GM19238 (cell line): ENCODE measurements around the gene TH.

ENCODE experiments used
- DNase-seq: peaks from one replicate; pipeline ENCODE4 v3.0.0; 2011; ENCODE audit warnings: low spot score; ENCODE audit not compliant: insufficient read length

TH gene

DNA sequence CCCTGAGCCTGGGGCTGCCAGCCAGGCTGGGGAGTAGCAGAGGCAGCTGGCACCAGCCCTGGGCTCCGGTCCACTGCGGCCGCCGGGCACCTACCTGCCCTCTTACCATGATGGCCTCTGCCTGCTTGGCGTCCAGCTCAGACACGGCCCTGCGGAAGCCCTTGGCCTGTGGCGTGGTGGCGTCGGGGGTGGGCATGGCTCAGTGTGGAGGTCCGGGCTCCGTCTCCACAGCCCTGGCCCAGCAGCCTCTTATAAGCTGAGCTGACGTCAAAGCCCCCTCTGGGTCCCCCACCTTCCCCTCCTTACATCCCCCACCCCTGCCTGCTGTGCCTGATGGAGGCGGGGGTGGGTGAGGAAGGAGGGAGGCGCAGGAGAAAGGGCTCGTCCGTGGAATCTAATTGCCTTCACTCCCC, at the start of gene TH:
TSS of gene TH (minus strand) at position 225 of the 413 bp plus-strand sequence. CDS start at position 196, 29 bp downstream.
- DNase-seq: no peak

DNA sequence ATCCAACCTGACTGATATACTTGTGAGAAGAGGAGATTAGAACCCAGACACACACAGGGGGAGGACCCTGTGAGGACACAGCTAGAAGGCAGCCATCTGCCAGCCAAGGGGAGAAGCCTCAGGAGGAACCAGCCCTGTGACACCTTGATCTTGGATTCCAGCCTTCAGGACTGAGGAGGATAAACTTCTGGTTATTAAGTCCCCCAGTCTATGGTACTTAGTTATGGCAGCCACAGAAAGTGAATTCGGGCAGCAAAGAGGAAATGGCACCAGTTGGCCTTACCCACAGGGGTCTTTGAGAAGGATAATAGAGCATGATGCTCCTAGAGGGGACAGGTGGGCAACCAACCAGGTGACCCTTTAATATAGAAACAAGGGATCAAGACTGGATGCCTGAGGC, 49.4 kb upstream of the TH start:
- no peak for DNase-seq

DNA sequence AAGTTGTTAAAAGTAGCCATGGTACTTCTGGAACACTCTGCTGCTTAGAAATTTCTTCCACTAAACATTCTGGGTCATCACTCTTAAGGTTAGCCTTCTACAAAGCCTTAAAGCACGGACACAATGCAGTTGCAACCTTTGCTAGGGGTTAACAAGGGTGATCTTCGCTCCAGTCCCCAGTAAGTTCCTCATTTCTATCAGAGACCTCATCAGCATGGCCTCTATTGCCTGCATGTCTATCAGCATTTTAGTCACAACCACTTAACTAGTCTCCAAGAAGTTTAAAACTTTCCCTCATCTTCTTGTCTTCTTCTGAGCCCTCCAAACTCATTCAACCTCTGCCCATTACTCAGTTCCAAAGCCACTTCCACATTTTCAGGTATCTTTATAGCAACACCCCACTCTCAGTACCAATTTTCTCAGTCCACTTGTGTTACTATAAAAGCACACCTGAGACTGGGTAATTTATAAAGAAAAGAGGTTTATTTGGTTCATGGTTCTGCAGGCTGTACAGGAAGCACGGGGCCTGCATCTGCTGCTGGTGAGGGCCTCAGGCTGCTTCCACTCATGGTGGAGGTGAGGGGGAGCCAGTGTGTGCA, 48.7 kb upstream of the TH start:
- no peak for DNase-seq

GRCh38 chr11:2219318-2220017, 47.9 kb upstream of the TH start:
- no peak for DNase-seq

- no peak for DNase-seq
Measured at GRCh38 chr11:2218031-2218633, 46.5 kb upstream of the TH start.

GRCh38 chr11:2217211-2218030, 45.8 kb upstream of the TH start:
- DNase-seq: no peak

GRCh38 chr11:2216400-2217064, 44.9 kb upstream of the TH start:
- no peak for DNase-seq

- DNase-seq: no peak
Measured at GRCh38 chr11:2215561-2216399, 44.2 kb upstream of the TH start.

DNA sequence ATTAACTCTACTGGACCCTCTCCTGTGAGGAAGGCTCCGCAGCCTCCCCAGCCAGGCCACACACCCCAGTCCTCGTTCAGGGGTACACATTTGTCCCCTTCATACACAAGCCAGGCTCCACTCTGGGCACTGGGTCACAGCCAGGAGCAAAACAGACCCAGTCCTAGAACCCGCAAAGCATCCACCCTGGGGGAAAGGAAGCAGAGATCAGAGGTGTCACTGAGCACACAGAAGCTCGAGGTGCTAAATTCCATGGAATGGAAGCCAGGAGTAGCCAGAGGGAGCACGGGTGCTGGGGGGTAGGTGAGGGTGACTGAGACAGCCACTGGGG, 43.6 kb upstream of the TH start:
- no peak for DNase-seq

- DNase-seq: no peak
Measured at GRCh38 chr11:2214527-2215229, 43.1 kb upstream of the TH start.

GRCh38 chr11:2213890-2214526, 42.4 kb upstream of the TH start:
- no peak for DNase-seq

GRCh38 chr11:2213384-2213842, 41.8 kb upstream of the TH start:
- DNase-seq: no peak

- DNase-seq: no peak
Measured at GRCh38 chr11:2212411-2213251, 41.0 kb upstream of the TH start.

DNA sequence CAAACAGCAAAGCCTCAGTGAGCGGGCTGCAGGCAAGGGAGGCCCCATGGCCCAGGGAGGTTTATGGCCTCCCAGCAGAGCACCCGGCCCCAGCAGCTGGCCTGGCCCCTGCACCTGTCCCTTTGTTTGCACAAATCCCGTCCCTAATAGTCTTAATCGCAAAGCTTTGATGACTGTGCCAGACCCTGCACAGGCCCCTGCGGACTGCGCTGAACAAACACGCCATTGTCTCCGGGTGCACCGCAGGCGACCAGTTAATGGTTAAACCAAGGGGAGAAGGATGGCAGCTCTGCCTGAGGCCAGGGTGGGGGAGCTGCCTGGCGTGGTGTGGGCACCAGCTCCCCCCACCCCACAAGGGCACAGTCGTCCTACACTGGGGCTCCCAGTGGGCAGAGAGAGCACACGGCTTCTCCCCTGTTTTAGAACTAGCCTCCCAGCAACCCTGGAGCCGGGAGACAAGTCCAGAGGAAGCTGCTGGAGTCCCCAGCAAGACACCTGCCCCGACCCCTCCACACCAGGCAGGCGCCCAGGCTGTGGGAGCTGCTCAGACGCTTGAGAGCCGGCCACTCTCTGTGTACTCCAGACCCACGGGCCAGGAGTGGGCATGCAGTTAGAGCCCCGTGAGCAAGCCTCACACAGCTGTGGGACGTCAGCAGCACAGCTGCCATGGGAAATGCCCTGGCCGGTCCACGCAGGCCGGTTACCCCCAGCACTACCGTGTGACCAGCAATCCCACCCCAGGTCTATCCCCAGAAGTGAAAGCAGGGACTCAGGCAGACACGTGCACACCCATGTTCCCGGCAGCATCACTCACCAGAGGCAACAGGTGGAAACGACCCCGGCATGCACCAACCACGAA, 39.7 kb upstream of the TH start:
- DNase-seq: no peak

- DNase-seq: no peak
Measured at GRCh38 chr11:2210366-2211112, 38.9 kb upstream of the TH start.

DNA sequence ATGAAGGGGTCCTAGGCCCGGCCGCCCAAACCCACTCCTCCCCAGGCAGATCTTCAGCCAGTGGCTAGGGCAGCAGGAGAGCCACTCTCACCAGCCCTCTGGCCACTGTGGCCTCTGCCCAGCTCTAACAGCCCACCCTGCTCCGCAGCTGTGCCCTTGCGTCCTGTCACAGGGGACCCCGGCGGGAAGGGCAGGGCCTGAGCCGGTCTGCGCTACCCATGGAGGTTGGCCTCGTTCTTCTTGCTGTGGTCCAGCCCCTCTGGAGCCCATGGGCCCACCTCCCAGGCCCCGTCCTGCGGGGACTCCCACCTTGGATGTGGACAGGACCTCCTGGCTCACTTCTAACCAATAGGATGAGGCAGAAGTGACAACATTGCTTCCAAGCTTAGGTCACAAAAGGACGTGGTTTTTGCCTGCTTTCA, 38.3 kb upstream of the TH start:
- DNase-seq: no peak

DNA sequence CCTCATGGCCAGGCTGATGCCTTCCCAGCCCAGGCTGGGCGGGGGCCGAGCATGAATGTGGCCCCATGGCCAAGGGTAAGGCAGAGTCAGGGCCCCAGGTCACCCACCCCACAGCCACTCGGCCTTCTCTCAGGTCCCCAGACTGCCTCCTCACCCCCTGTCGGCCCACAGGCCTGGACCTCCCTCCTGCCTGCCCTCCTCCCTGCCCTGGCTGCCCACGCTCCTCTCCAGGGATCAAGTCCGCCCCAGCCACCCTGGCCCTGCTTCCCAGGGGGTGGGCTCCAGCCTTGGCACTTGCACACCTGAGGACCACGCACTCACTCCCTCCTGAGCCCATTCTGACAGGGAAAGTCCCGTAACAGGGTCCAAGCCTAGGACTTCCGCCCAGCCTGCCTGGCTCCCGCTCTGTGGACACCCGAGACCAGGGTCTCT, 37.8 kb upstream of the TH start:
- no peak for DNase-seq
